Erythroblast (primary cell): Measurements from ENCODE around the gene TBC1D8.

Experiments used
- DNase-seq, 2 experiments: peaks; one replicate each; lab custom pipeline; 2025; lab: John Stamatoyannopoulos, UW
- GATA1 ChIP-seq: IDR thresholded peaks from 2 replicates; pipeline ENCODE4 v1.6.1; 2011; ENCODE audit warnings: low read depth, mild to moderate bottlenecking, control low read depth, low read length, moderate library complexity
- POLR2A ChIP-seq: IDR thresholded peaks from 2 replicates; pipeline ENCODE4 v1.6.1; 2011; ENCODE audit warnings: mild to moderate bottlenecking, low read length

TBC1D8 gene

GRCh38 chr2:101106453-101107181, 44.6 kb downstream of the TBC1D8 start:
- no peak for DNase-seq
- TF ChIP-seq GATA1 (no peak), POLR2A (no peak)

- TF ChIP-seq GATA1 (no peak), POLR2A (no peak)
- DNase-seq, result no peak
Measured at GRCh38 chr2:101105654-101106053, 45.5 kb downstream of the TBC1D8 start.

- TF ChIP-seq GATA1, result no peak
- TF ChIP-seq POLR2A, result no peak
- DNase-seq, result no peak
Measured at GRCh38 chr2:101097638-101098037, 53.5 kb downstream of the TBC1D8 start.

GRCh38 chr2:101096619-101097142, 54.5 kb downstream of the TBC1D8 start:
- no peak for DNase-seq
- TF ChIP-seq GATA1 (no peak), POLR2A (no peak)

- TF ChIP-seq GATA1 (no peak), POLR2A (no peak)
- DNase-seq, result no peak
Measured at GRCh38 chr2:101094351-101094750, 56.8 kb downstream of the TBC1D8 start.

- TF ChIP-seq POLR2A, result no peak
- no peak for TF ChIP-seq GATA1
- no peak for DNase-seq
Measured at GRCh38 chr2:101089942-101090799, 61.0 kb downstream of the TBC1D8 start.

- no peak for DNase-seq
- TF ChIP-seq GATA1 (no peak), POLR2A (no peak)
Measured at GRCh38 chr2:101089419-101089818, 61.8 kb downstream of the TBC1D8 start.

GRCh38 chr2:101087638-101088037, 63.5 kb downstream of the TBC1D8 start:
- TF ChIP-seq GATA1, result no peak
- TF ChIP-seq POLR2A, result no peak
- DNase-seq, result no peak

GRCh38 chr2:101083613-101084012, 67.6 kb downstream of the TBC1D8 start:
- TF ChIP-seq GATA1 (no peak), POLR2A (no peak)
- no peak for DNase-seq

- TF ChIP-seq POLR2A (no peak), GATA1 (no peak)
Measured at GRCh38 chr2:101082998-101083397, 68.2 kb downstream of the TBC1D8 start.

GRCh38 chr2:101081375-101081907, 69.7 kb downstream of the TBC1D8 start:
- TF ChIP-seq POLR2A, result no peak
- TF ChIP-seq GATA1, result no peak
- no peak for DNase-seq

More at GRCh38 chr2:101082998-101083397, 68.2 kb downstream of the TBC1D8 start:
- no peak for DNase-seq

- DNase-seq, result no peak
- TF ChIP-seq GATA1, result no peak
- no peak for TF ChIP-seq POLR2A
Measured at GRCh38 chr2:101080211-101081068, 70.7 kb downstream of the TBC1D8 start.

- TF ChIP-seq GATA1 (no peak), POLR2A (no peak)
- DNase-seq, result no peak
Measured at GRCh38 chr2:101076581-101076980, 74.6 kb downstream of the TBC1D8 start.
